Measurements from ENCODE around the gene ICAM1.
A peak's percentile ranks its signal among the peaks of the same experiment; 100 is the strongest.

ICAM1 gene

GRCh38 chr19:10328558-10329429 lies 57.9 kb downstream of the ICAM1 start:
- DNase-seq: no peak

DNA sequence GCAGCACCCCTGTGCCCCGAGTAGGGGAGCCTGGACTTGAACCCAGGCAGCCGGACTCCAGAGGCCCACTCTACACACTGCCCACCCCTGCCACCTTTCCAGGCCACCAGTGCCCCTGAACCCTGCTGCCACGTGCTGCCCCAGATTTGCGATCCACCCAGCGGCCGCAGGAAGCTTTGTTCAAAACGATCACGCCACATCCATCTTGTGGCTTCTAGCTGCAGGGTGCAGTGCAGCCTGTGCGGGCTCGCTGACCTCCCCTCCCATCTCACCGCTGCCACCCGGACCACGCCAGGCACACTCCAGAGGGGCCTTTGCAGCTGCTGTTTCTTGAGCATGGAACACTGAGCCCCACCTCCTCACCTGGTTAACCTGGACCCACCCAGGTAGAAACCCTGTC lies 58.6 kb downstream of the ICAM1 start:
- no peak for DNase-seq

- no peak for DNase-seq
These were observed 61.4 kb downstream of the ICAM1 start for GRCh38 chr19:10332158-10332964.

DNA sequence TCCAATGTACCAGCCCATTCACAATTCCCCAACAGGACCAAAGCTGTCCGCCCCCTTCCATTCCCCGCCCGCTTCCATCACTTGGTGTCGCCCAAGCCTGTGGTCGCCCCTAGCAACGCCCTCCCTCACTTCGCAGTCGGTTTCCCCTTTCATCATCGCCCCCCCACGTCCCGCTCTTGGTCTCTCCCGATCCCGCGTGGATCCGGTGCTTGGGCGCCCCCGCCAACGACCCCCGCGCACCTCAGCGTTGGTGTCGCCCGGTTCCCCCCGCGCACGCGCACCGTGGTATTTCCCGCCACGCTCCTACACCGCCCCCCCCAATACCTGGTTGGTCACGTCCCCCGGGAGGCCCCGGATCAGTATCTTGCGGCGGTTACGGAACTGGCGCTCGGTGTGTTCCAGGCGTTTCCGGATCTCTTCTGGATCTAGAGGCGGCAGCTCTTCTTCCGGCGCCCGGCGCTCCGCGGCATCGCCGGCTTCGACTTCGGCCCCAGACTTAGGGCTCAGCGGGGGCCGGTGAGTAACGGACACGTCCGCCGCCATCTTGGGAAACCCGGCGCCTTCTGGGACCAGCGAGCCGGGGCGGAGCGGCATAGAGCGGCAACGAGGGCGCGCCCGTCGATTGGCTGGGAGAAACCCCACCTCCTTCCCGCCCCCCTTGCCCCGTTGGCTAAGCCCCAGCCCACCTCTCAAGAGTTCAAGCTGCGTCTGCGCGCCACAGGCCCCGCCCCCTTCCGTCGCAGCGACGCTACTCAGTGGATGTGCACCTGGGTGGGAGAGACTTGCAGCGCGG lies 62.2 kb downstream of the ICAM1 start, which contains the start of gene RAVER1:
TSS of gene RAVER1 (minus strand) at position 565 of the 793 bp plus-strand sequence. CDS start at position 543, 22 bp downstream.
- peak; percentile 97 for DNase-seq

DNA sequence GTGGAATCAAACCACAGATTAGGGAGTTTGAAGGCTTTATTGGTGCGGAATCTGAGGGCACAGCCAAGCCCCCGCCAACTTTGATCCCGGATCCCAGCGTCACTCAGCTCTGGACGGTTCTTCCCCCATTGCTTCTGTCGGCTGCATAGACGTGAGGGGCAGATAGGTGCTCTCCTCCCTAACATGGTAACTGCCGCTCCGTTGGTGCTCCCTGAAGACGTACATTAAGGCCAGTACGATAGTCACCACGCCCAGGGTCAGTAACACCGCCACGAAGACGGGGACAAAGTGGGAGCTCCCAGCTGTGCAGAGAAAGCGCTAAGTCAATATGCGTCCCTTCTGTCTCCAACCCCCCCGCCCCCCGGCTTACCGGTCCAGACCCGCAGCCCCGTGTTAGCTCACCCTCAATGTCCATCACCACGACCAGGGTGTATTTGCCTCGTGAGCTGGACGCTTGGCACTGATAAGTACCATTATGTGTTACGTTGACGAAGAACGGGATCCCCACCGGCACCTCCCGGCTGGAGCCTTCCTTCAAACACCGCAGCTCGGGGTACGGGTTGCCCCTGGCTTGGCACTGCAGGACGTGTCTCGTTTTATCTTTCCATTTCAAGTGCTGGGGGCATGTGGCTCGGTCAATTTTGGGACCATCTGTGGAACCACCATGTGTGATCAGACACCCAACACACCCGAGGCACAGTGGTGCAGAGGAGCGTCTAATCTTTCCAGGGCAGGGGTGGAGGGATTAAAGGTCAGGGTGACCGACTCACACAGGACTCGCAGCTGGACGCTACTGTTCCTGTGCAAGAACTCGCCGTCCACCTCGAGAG lies 63.1 kb downstream of the ICAM1 start:
- no peak for DNase-seq

GRCh38 chr19:10334588-10335351 lies 63.9 kb downstream of the ICAM1 start:
- peak; percentile 42 for DNase-seq

DNA sequence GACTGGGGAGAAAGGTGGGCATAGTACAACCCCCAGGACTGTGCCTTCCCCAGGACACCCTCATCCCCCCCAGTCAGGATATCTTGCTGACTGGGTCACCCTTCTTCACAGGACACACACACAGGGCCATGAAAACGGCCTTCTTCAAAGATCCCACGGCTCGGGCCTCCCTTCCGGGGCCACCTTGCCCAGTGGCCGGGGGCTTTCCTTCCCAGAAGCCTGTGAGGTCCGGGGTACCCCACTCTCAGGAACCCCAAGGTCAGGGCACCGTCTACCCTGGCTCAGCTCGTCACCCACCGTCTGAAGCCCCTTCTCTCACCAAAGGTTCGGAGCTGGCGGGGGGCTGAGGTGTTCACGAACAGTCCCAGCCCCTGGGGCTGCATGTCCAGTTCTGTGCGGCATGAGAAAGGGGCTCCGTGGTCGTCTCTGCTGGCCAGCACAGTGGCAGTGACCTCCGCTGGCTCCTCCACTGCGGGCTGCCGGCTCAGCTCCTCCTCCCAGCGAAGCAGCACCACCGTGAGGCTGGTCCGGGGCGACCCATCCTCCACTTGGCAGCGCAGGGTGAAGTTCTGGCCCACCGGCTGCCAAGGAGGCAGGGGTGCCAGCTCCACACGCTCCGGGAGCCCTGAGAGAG lies 64.5 kb downstream of the ICAM1 start:
- DNase-seq: no peak
